Measurements from ENCODE around the gene RTKN. TPM values are rescaled to one million over a fixed set of nuclear protein-coding genes. Genes with fewer than 3 reads are reported as not detected.

The RTKN gene
- total and polyA plus RNA-seq, 4 donors = 27.8 to 98.0 (median 73.0) TPM

GRCh38 chr2:74429487-74430451, 12.0 kb downstream of the RTKN start:
- H3K9ac ChIP-seq (ENCODE audit: low read depth in 1 of 2, low read length in 2 of 2) = no peak overlapping the region
- H3K9me3 ChIP-seq (ENCODE audit: control insufficient read depth in 4 of 4, low read length in 3 of 4) = no peaks in the 10 kb centered on the region
- 46% methylated on average over 18 of the region's 18 CpGs for WGBS
- peaks cover 10 to 53% (median 38%) of the 10 kb centered on the region in 4 donors for H3K36me3 ChIP-seq (ENCODE audit: control insufficient read depth in 4 of 4, insufficient read depth in 3 of 4, low read depth in 1 of 4, low read length in 3 of 4)
- H3K27me3 ChIP-seq (ENCODE audit: control insufficient read depth in 4 of 4, insufficient read depth in 4 of 4, low read length in 3 of 4) = no peaks in the 10 kb centered on the region
- TF ChIP-seq FOXA2 (IDR thresholded peaks at IDR 0.05) = no peak
- TF ChIP-seq JUND (IDR thresholded peaks at IDR 0.05) = peak in 1 of 2 donors; percentile 45
- TF ChIP-seq, protein P1, sequence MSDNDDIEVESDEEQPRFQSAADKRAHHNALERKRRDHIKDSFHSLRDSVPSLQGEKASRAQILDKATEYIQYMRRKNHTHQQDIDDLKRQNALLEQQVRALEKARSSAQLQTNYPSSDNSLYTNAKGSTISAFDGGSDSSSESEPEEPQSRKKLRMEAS (IDR thresholded peaks at IDR 0.05) = peak; percentile 34
- TF ChIP-seq, protein P2, sequence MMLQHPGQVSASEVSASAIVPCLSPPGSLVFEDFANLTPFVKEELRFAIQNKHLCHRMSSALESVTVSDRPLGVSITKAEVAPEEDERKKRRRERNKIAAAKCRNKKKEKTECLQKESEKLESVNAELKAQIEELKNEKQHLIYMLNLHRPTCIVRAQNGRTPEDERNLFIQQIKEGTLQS (IDR thresholded peaks at IDR 0.05) = peak; percentile 29
- TF ChIP-seq GABPA (IDR thresholded peaks at IDR 0.05 in 1 of 2, conservative IDR thresholded peaks at IDR 0.05 in 1 of 2) = peak in 1 of 2 donors; percentile 65
- TF ChIP-seq EGR1 (IDR thresholded peaks at IDR 0.05; ENCODE audit: low read depth in 2 of 2) = peak in 1 of 2 donors; percentile 13
- peak; percentile 88 to 90 for TF ChIP-seq HNF4A (conservative IDR thresholded peaks at IDR 0.05)
- TF ChIP-seq, protein P3, sequence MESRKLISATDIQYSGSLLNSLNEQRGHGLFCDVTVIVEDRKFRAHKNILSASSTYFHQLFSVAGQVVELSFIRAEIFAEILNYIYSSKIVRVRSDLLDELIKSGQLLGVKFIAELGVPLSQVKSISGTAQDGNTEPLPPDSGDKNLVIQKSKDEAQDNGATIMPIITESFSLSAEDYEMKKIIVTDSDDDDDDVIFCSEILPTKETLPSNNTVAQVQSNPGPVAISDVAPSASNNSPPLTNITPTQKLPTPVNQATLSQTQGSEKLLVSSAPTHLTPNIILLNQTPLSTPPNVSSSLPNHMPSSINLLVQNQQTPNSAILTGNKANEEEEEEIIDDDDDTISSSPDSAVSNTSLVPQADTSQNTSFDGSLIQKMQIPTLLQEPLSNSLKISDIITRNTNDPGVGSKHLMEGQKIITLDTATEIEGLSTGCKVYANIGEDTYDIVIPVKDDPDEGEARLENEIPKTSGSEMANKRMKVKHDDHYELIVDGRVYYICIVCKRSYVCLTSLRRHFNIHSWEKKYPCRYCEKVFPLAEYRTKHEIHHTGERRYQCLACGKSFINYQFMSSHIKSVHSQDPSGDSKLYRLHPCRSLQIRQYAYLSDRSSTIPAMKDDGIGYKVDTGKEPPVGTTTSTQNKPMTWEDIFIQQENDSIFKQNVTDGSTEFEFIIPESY (IDR thresholded peaks at IDR 0.05) = peak; percentile 36
- TF ChIP-seq FOXA1 (IDR thresholded peaks at IDR 0.05) = no peak
- TF ChIP-seq CTCF (IDR thresholded peaks at IDR 0.05; ENCODE audit: low read depth, low read length, missing input control) = no peak
- TF ChIP-seq SP1 (IDR thresholded peaks at IDR 0.05) = peak; percentile 89
- peak; percentile 46 to 64 for TF ChIP-seq RAD21 (IDR thresholded peaks at IDR 0.05)
- peak; percentile 51 for TF ChIP-seq NR2F2 (IDR thresholded peaks at IDR 0.05)
- peak; percentile 76 for TF ChIP-seq YY1 (IDR thresholded peaks at IDR 0.05)
- peak; percentile 87 to 88 for TF ChIP-seq RXRA (IDR thresholded peaks at IDR 0.05)
- TF ChIP-seq REST (IDR thresholded peaks at IDR 0.05) = peak; percentile 57
- peak; percentile 77 for TF ChIP-seq HNF4G (IDR thresholded peaks at IDR 0.05)
- TF ChIP-seq TAF1 (conservative IDR thresholded peaks at IDR 0.05) = no peak
- H3K27ac ChIP-seq (ENCODE audit: low read depth in 1 of 2, low read length in 2 of 2) = peak overlapping the region; percentile 39 to 80
- H3K4me3 ChIP-seq (ENCODE audit: low read depth in 1 of 3, low read length in 3 of 3) = peak overlapping the region in 2 of 3 donors; percentile 13 to 31
- peaks cover 9 to 42% (median 39%) of the 10 kb centered on the region in 4 donors for H3K4me1 ChIP-seq (ENCODE audit: control insufficient read depth in 4 of 4, insufficient read depth in 4 of 4, low read length in 3 of 4)
- no peak for DNase-seq (ENCODE audit: low spot score)

Measured in liver (tissue), 9 donors.